ENCODE results near the gene PARD3. TPM values are rescaled to one million over a fixed set of nuclear protein-coding genes. Genes with fewer than 3 reads are reported as not detected.

PARD3 gene
- total and polyA plus RNA-seq, 2 experiments from 2014 or later, result 6.3 to 21.2 TPM

DNA sequence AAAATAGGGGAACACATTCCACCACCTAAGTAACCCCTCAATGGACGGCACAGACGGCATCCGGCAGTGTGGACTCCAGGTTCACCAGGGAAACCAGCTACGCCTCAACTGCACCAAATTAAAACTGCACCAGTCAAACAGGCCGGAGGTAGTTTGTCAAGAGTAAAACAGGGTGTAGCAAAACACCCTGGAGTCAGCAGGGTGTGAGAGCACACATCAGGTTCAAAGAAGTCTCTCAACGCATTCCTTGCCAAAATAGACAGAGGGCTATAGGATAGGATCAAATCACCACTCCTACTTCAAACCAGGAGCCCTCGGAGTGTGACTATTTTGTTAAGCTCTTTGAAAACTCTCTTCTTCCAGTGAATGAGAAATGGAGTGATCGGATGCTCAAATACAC is 135.9 kb downstream of the PARD3 start:
- Histone ChIP-seq H3K27ac (no peak overlapping the region), H3K27me3 (replicated peaks; ENCODE audit: insufficient read depth) (no peaks in the 10 kb centered on the region), H3K79me2 (ENCODE audit: insufficient read depth) (peaks cover 31% of the 10 kb centered on the region), H3K4me3 (no peak overlapping the region), H3K9me3 (ENCODE audit: low read depth) (no peaks in the 10 kb centered on the region), H3K4me1 (ENCODE audit: insufficient read depth) (no peaks in the 10 kb centered on the region), H2AFZ (no peak overlapping the region), H3K36me3 (ENCODE audit: low read depth) (no peaks in the 10 kb centered on the region), H3K4me2 (ENCODE audit: unreplicated experiment) (no peak overlapping the region), H4K20me1 (ENCODE audit: insufficient read depth) (no peaks in the 10 kb centered on the region), H3K9me2 (ENCODE audit: insufficient read depth) (no peaks in the 10 kb centered on the region), H3K9ac (no peak overlapping the region), H3F3A (ENCODE audit: insufficient read depth) (no peaks in the 10 kb centered on the region)
- TF ChIP-seq EZH2phosphoT487 (IDR thresholded peaks at IDR 0.05; ENCODE audit: insufficient read depth, low read depth), result no peak
- no peak for TF ChIP-seq EZH2 (IDR thresholded peaks at IDR 0.05; ENCODE audit: insufficient read depth, poor library complexity, severe bottlenecking)
- in situ Hi-C loops (cut with MboI), result no loop called here
- 94 to 96% methylated on average over 8 of the region's 8 CpGs for WGBS, 2 experiments (ENCODE audit: low coverage in 1 of 2, low lambda C conversion rate in 2 of 2, missing lambda C conversion rate in 2 of 2)
- DNase-seq, result no peak

DNA sequence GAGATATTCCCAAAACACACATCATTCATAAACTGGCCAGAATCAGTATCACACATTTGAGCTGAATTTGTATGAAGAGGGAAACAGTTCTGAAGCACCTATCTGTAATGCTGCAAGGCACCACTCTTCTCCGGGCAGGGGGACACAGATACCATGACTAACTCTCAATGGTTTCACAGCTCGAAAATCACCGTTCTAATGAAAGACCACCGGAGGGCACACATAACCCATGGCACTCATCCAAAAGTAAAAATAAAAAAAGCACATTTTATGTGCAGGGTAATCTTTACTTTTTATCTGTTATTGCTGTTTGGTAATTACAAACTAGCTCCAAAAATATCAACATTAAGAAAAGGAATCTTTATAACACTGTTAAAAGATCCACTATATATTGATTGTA is 137.5 kb downstream of the PARD3 start:
- Histone ChIP-seq H3K4me3 (no peak overlapping the region), H3K4me1 (ENCODE audit: insufficient read depth) (no peaks in the 10 kb centered on the region), H4K20me1 (ENCODE audit: insufficient read depth) (no peaks in the 10 kb centered on the region), H3K79me2 (ENCODE audit: insufficient read depth) (peaks cover 18% of the 10 kb centered on the region), H3K9ac (no peak overlapping the region), H2AFZ (no peak overlapping the region), H3K4me2 (ENCODE audit: unreplicated experiment) (no peak overlapping the region), H3K36me3 (ENCODE audit: low read depth) (no peaks in the 10 kb centered on the region), H3K9me2 (ENCODE audit: insufficient read depth) (no peaks in the 10 kb centered on the region), H3K27me3 (replicated peaks; ENCODE audit: insufficient read depth) (no peaks in the 10 kb centered on the region), H3K27ac (no peak overlapping the region), H3K9me3 (ENCODE audit: low read depth) (no peaks in the 10 kb centered on the region), H3F3A (ENCODE audit: insufficient read depth) (no peaks in the 10 kb centered on the region)
- in situ Hi-C loops (cut with MboI), result no loop called here
- WGBS, 2 experiments (ENCODE audit: low coverage in 1 of 2, low lambda C conversion rate in 2 of 2, missing lambda C conversion rate in 2 of 2), result 64 to 72% methylated on average over 4 of the region's 4 CpGs
- no peak for TF ChIP-seq EZH2 (IDR thresholded peaks at IDR 0.05; ENCODE audit: insufficient read depth, poor library complexity, severe bottlenecking)
- TF ChIP-seq EZH2phosphoT487 (IDR thresholded peaks at IDR 0.05; ENCODE audit: insufficient read depth, low read depth), result no peak
- DNase-seq, result no peak

DNA sequence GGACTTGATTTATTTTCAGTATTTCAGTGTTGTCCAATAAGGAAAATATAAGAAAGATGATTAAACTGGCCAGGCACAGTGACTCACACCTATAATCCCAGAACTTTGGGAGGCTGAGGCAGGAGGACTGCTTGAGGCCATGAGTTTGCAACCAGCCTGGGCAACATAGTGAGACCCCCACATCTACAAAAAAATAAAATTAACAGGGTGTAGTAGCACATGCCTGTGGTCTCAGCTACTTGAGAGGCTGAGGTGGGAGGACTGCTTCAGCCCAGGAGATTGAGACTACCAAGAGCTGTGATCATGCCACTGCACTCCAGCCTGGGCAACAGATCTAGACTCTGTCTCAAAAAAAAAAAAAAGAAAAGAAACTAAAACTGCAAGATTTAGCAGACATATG is 138.0 kb downstream of the PARD3 start:
- in situ Hi-C loops (cut with MboI), result no loop called here
- peaks cover 13% of the 10 kb centered on the region for H3K79me2 ChIP-seq (ENCODE audit: insufficient read depth)
- H4K20me1 ChIP-seq (ENCODE audit: insufficient read depth), result no peaks in the 10 kb centered on the region
- no peak overlapping the region for H3K4me3 ChIP-seq
- no peak for DNase-seq
- H3K4me1 ChIP-seq (ENCODE audit: insufficient read depth), result no peaks in the 10 kb centered on the region
- no peaks in the 10 kb centered on the region for H3K9me3 ChIP-seq (ENCODE audit: low read depth)
- no peak overlapping the region for H3K4me2 ChIP-seq (ENCODE audit: unreplicated experiment)
- H3K27me3 ChIP-seq (replicated peaks; ENCODE audit: insufficient read depth), result no peaks in the 10 kb centered on the region
- TF ChIP-seq EZH2 (IDR thresholded peaks at IDR 0.05; ENCODE audit: insufficient read depth, poor library complexity, severe bottlenecking) (no peak), EZH2phosphoT487 (IDR thresholded peaks at IDR 0.05; ENCODE audit: insufficient read depth, low read depth) (no peak)
- H3K27ac ChIP-seq, result no peak overlapping the region
- no peaks in the 10 kb centered on the region for H3F3A ChIP-seq (ENCODE audit: insufficient read depth)
- no peaks in the 10 kb centered on the region for H3K36me3 ChIP-seq (ENCODE audit: low read depth)
- H3K9ac ChIP-seq, result no peak overlapping the region
- H3K9me2 ChIP-seq (ENCODE audit: insufficient read depth), result no peaks in the 10 kb centered on the region
- no peak overlapping the region for H2AFZ ChIP-seq

DNA sequence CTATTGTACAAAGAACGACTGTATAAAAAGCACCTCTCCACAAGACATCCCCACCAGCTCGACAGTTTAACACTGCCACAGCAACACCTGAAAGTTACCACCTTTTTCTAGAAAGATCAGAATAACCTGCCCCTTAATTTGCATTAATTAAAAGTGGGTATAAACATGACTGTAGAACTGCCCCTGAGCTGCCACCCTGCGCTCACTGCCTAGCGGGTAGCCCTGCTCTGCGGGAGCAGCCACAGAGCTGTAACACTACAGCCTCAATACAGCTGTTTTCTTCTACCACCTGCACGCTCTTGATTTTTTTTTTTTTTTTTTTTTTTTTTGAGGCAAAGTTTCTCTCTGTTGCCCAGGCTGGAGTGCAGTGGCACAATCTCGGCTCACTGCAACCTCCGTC is 140.9 kb downstream of the PARD3 start:
- TF ChIP-seq EZH2phosphoT487 (IDR thresholded peaks at IDR 0.05; ENCODE audit: insufficient read depth, low read depth) (no peak), EZH2 (IDR thresholded peaks at IDR 0.05; ENCODE audit: insufficient read depth, poor library complexity, severe bottlenecking) (no peak)
- no peaks in the 10 kb centered on the region for H3F3A ChIP-seq (ENCODE audit: insufficient read depth)
- no peak overlapping the region for H3K4me3 ChIP-seq
- no peaks in the 10 kb centered on the region for H3K4me1 ChIP-seq (ENCODE audit: insufficient read depth)
- peaks cover 25% of the 10 kb centered on the region for H3K79me2 ChIP-seq (ENCODE audit: insufficient read depth)
- no peaks in the 10 kb centered on the region for H3K9me3 ChIP-seq (ENCODE audit: low read depth)
- WGBS, 2 experiments (ENCODE audit: low coverage in 1 of 2, low lambda C conversion rate in 2 of 2, missing lambda C conversion rate in 2 of 2), result 87 to 92% methylated on average over 6 to 8 of the region's 8 CpGs
- H2AFZ ChIP-seq, result no peak overlapping the region
- no peaks in the 10 kb centered on the region for H3K9me2 ChIP-seq (ENCODE audit: insufficient read depth)
- DNase-seq, result no peak
- in situ Hi-C loops (cut with MboI), result loop anchor here (25.0 kb wide), 1 partner anchor 538 kb away; no protein-coding TSS in a partner anchor
- H3K4me2 ChIP-seq (ENCODE audit: unreplicated experiment), result no peak overlapping the region
- no peak overlapping the region for H3K9ac ChIP-seq
- H3K27me3 ChIP-seq (replicated peaks; ENCODE audit: insufficient read depth), result no peaks in the 10 kb centered on the region
- no peaks in the 10 kb centered on the region for H3K36me3 ChIP-seq (ENCODE audit: low read depth)
- no peak overlapping the region for H3K27ac ChIP-seq
- no peaks in the 10 kb centered on the region for H4K20me1 ChIP-seq (ENCODE audit: insufficient read depth)

DNA sequence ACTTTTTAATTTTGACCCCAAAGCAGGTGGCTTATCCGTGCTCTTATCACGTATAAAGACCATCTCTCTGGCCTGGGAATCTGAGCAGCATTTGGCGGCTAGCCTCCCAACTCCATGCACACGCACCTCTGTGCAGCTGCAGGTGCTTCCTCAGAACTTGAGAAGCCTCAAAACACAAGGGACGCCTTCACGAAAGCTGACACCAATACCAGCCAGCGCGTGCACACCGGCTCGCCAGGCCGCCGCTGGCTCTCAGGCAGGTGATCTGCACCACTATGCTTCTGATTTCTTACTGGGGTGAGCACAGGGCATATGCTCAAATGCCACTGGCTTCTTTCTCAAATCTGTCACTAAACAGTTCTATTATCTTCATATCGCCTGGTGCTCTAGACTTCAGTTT is 145.0 kb downstream of the PARD3 start:
- Histone ChIP-seq H4K20me1 (ENCODE audit: insufficient read depth) (no peaks in the 10 kb centered on the region), H3K4me3 (no peak overlapping the region), H3K79me2 (ENCODE audit: insufficient read depth) (peaks cover 22% of the 10 kb centered on the region), H3K4me2 (ENCODE audit: unreplicated experiment) (no peak overlapping the region), H3K36me3 (ENCODE audit: low read depth) (no peaks in the 10 kb centered on the region), H2AFZ (no peak overlapping the region), H3K27me3 (replicated peaks; ENCODE audit: insufficient read depth) (no peaks in the 10 kb centered on the region), H3K4me1 (ENCODE audit: insufficient read depth) (no peaks in the 10 kb centered on the region), H3K9me2 (ENCODE audit: insufficient read depth) (no peaks in the 10 kb centered on the region), H3F3A (ENCODE audit: insufficient read depth) (no peaks in the 10 kb centered on the region), H3K27ac (no peak overlapping the region), H3K9ac (no peak overlapping the region), H3K9me3 (ENCODE audit: low read depth) (no peaks in the 10 kb centered on the region)
- TF ChIP-seq EZH2 (IDR thresholded peaks at IDR 0.05; ENCODE audit: insufficient read depth, poor library complexity, severe bottlenecking) (no peak), EZH2phosphoT487 (IDR thresholded peaks at IDR 0.05; ENCODE audit: insufficient read depth, low read depth) (no peak)
- 90 to 92% methylated on average over 13 of the region's 13 CpGs for WGBS, 2 experiments (ENCODE audit: low coverage in 1 of 2, low lambda C conversion rate in 2 of 2, missing lambda C conversion rate in 2 of 2)
- no peak for DNase-seq
- in situ Hi-C loops (cut with MboI), result loop anchor here (25.0 kb wide), 1 partner anchor 542 kb away; no protein-coding TSS in a partner anchor
